ENCODE data around the gene DGKE. TPM values are rescaled to one million over a fixed set of nuclear protein-coding genes. Genes with fewer than 3 reads are reported as not detected.

Gene DGKE
- total and polyA plus RNA-seq, 2 of the 8 experiments (the other 6 are each of a cell fraction or from before 2014, with no cell fraction given) = 1.7 to 7.4 TPM

GRCh38 chr17:56881685-56882295, 47.8 kb downstream of the DGKE start:
- Histone ChIP-seq H3K79me2 (ENCODE audit: control insufficient read depth in 1 of 2, insufficient read depth in 2 of 2, low read length in 2 of 2) (no peaks in the 10 kb centered on the region), H2BK12ac (ENCODE audit: low read depth, low read length) (no peak overlapping the region), H3K79me1 (ENCODE audit: low read depth, low read length) (no peaks in the 10 kb centered on the region), H4K91ac (replicated peaks; ENCODE audit: insufficient read length, low read length) (no peak overlapping the region), H2BK5ac (ENCODE audit: low read depth, low read length) (no peak overlapping the region), H2AK5ac (ENCODE audit: low read depth, low read length) (no peak overlapping the region), H3K4me3 (ENCODE audit: extremely low read depth in 1 of 4, insufficient read depth in 2 of 4, low read depth in 3 of 4, low read length in 4 of 4) (no peak overlapping the region), H3K23ac (ENCODE audit: insufficient read length) (no peak overlapping the region), H3K27ac (ENCODE audit: low read depth, low read length) (no peak overlapping the region), H2BK15ac (ENCODE audit: low read length) (no peak overlapping the region), H2AFZ (ENCODE audit: low read length) (no peak overlapping the region), H3K18ac (ENCODE audit: extremely low read depth, low read length) (no peak overlapping the region), H3K56ac (replicated peaks; ENCODE audit: insufficient read length, low read depth, low read length) (no peak overlapping the region), H3K9ac (replicated peaks in 1 of 4; ENCODE audit: extremely low read depth in 1 of 4, low read depth in 3 of 4, low read length in 3 of 4) (no peak overlapping the region), H2BK120ac (replicated peaks; ENCODE audit: low read depth, low read length) (no peak overlapping the region), H3K27me3 (replicated peaks in 1 of 4; ENCODE audit: control insufficient read depth in 3 of 4, extremely low read depth in 1 of 4, insufficient read depth in 3 of 4, low read length in 3 of 4) (0 out of 7 replicates have a peak, but pooled peaks cover 0 to 3% (median under 1%) of the 10 kb centered on the region in 4 experiments), H4K20me1 (replicated peaks in 1 of 2; ENCODE audit: control insufficient read depth in 1 of 2, insufficient read depth in 2 of 2, low read length in 2 of 2) (no peaks in the 10 kb centered on the region), H2BK20ac (ENCODE audit: low read length) (no peak overlapping the region), H3K36me3 (ENCODE audit: control insufficient read depth in 2 of 4, insufficient read depth in 4 of 4, low read length in 3 of 4) (peaks cover 0 to 2% (median 0%) of the 10 kb centered on the region in 4 experiments; a peak in 1 of 8 replicates), H3K23me2 (ENCODE audit: low read depth, low read length) (no peaks in the 10 kb centered on the region), H3K4me1 (replicated peaks in 1 of 4; ENCODE audit: control insufficient read depth in 3 of 4, insufficient read depth in 4 of 4, low read length in 3 of 4) (no peaks in the 10 kb centered on the region), H3K4ac (replicated peaks; ENCODE audit: insufficient read length, low read depth, low read length) (no peak overlapping the region), H3K4me2 (ENCODE audit: insufficient read depth in 1 of 2, low read depth in 2 of 2, low read length in 2 of 2) (no peak overlapping the region), H3K14ac (ENCODE audit: insufficient read length) (no peak overlapping the region), H3K9me3 (ENCODE audit: insufficient read depth in 2 of 2, low read depth in 1 of 2, low read length in 1 of 2) (no peaks in the 10 kb centered on the region), H4K5ac (ENCODE audit: insufficient read length, low read depth, low read length) (no peak overlapping the region), H4K8ac (ENCODE audit: extremely low read depth, insufficient read depth, low read length) (no peak overlapping the region)
- ChIA-PET POLR2A (ENCODE audit: partially characterized antibody) (interaction anchor here (0.6 to 1.5 kb wide), 2 partner anchors 16 to 1956 kb away, joined by 3 read pairs; no protein-coding TSS in a partner anchor), CTCF (ENCODE audit: partially characterized antibody) (interaction anchor here (1.0 to 1.4 kb wide), 3 partner anchors 9 to 381 kb away, joined by 3 to 4 read pairs (median 3); no protein-coding TSS in a partner anchor)
- WGBS, 2 experiments (ENCODE audit: extremely low coverage in 1 of 2, insufficient coverage in 1 of 2, insufficient read length in 1 of 2, insufficient replicate concordance in 2 of 2, low coverage in 1 of 2, low lambda C conversion rate in 2 of 2, missing lambda C conversion rate in 1 of 2) = 85% methylated on average over 3 of the region's 3 CpGs; no CpG with 5 or more reads in 1 of the 2 experiments
- no peak for FAIRE-seq
- peak in 1 of 2 experiments; percentile 14 for DNase-seq (ENCODE audit: low read depth in 1 of 2, low spot score in 2 of 2)
- TF ChIP-seq NRF1 (IDR thresholded peaks at IDR 0.05; ENCODE audit: low read depth, low read length) (no peak), POLR2A (IDR thresholded peaks at IDR 0.05; ENCODE audit: control extremely low read depth in 1 of 2, low read depth in 2 of 2, low read length in 2 of 2) (no peak), RFX5 (IDR thresholded peaks at IDR 0.05; ENCODE audit: borderline replicate concordance, low read depth, low read length) (no peak)
